ENCODE measurements around the gene ADARB2. TPM values are rescaled to one million over a fixed set of nuclear protein-coding genes. Genes with fewer than 3 reads are reported as not detected.

ADARB2 gene
- total RNA-seq, 1 experiment from 2014 or later, result not detected

DNA sequence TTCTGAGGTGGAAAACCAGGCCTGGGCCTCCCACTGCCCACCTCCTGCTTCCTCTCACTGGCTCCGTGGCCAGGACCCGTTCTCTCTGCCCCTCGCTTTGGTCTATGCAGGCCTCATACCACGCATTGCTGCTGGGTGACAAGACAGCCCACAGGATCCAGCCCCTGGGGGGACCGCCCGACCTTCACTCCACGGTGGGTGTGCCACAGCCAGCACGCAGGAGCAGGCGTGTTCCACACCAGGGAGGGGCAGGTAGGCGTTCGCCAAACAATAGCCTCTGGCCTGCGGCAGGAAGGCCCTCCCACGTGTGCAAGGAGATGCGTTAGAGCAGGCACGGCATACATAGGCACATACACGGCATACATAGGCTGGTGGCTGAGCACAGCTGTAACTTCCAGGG, 447.7 kb downstream of the ADARB2 start:
- no peak for DNase-seq (ENCODE audit: low spot score)
- in situ Hi-C loops (cut with HindIII; ENCODE audit: low sequenced_read_pairs), result no loop called here

DNA sequence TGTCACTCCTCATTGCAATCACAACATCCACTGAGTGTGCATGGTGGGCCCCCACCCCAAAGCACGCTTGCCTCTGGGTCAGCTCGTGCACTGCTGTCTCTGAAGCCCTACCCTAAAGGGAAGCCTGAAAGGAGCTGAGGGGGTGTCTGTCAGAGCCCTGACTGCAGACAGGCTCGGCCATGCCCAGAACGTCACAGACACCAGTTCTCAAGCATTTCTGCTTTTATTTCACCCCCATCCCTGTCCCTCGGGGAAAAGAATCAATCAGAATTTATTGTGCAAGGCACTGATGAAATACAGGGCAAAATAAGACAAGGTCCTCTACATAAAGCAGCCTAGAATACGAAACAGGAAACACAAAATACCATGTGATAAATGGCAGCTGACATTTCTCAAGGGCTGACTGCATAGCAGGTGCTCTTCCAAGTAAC, 449.3 kb downstream of the ADARB2 start:
- DNase-seq (ENCODE audit: low spot score), result no peak
- in situ Hi-C loops (cut with HindIII; ENCODE audit: low sequenced_read_pairs), result no loop called here

- in situ Hi-C loops (cut with HindIII; ENCODE audit: low sequenced_read_pairs), result no loop called here
Observed at GRCh38 chr10:1287487-1287886, 449.8 kb downstream of the ADARB2 start.

DNA sequence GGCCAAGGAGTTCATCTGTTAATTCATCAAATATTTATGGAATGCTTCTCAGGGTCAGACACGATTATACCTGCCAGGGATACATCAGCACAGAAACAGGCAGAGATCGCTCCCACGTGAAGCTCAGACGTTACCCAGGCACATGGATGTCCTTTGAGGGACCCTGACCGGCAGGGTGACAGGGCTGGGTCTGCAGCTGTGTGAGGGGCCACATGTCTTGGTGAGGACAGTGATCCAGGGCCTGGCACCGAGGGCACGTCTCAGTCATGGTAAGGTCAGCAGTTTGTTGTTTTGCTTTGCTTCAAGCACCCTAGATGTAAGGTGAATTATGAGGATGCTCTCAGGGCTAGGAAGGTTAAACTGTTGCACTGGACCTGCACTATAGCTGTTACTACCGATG, 453.2 kb downstream of the ADARB2 start:
- in situ Hi-C loops (cut with HindIII; ENCODE audit: low sequenced_read_pairs), result no loop called here
- no peak for DNase-seq (ENCODE audit: low spot score)

More at GRCh38 chr10:1287487-1287886, 449.8 kb downstream of the ADARB2 start:
- no peak for DNase-seq (ENCODE audit: low spot score)

- DNase-seq (ENCODE audit: low spot score), result no peak
Observed at GRCh38 chr10:1281405-1281782, 455.9 kb downstream of the ADARB2 start.

DNA sequence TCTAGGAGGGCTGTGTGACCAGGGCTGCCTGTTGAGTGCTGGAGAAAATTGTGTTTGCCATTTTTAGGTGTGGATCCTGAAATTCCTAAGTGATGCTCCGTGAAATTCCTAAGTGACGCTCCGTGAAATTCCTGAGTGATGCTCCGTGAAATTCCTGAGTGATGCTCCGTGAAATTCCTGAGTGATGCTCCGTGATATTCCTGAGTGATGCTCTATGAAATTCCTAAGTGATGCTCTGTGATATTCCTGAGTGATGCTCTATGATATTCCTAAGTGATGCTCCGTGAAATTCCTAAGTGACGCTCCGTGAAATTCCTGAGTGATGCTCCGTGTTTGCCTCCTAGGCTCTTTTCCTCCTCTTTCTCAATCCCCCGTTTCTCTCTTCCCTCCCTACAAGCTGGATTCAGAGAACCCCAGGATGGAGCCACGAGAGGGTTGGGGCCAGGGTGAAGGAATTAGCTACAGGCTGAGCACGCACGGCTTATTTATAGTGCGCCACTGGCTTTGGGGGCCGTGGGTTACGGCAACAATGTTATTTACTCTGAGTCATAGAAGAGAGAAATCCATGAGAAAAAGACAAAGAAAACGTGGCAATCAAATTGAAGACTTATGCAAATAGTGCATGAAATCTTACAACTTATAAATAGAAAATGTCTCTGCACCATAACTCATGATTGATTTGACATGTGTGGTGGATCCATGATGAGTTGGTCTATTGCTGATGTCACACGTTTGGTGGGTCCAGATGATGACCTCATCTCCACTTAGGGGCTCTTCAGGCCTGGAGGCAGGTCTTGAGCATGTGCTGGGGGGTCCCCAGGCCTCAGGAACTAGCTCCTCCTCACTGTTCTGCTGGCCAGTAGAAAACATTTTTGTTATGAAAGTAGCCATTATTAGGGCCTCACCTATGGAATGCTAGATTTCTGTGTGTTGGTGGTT, 456.6 kb downstream of the ADARB2 start:
- in situ Hi-C loops (cut with HindIII; ENCODE audit: low sequenced_read_pairs), result no loop called here
- DNase-seq (ENCODE audit: low spot score), result no peak

More at GRCh38 chr10:1281405-1281782, 455.9 kb downstream of the ADARB2 start:
- in situ Hi-C loops (cut with HindIII; ENCODE audit: low sequenced_read_pairs), result no loop called here

DNA sequence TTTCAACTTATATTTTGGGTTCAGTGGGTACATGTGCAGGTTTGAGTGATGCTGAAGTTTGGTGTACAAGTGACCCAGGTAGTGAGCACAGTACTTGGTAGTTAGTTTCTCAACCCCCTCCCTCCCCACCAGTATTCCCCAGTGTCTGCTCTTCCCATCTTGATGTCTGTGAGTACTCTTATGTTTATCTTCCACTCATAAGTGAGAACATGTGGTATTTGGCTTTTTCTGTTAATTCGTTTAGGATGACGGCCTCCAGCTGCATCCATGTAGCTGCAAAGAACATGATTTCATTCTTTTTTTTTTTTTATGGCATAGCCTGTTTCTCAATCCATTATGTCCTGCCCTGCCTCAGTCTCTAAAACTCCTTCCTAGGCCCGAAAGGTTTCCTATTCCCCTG, 459.0 kb downstream of the ADARB2 start:
- in situ Hi-C loops (cut with HindIII; ENCODE audit: low sequenced_read_pairs), result no loop called here
- no peak for DNase-seq (ENCODE audit: low spot score)

GRCh38 chr10:1274701-1275544, 462.4 kb downstream of the ADARB2 start:
- no peak for DNase-seq (ENCODE audit: low spot score)
- in situ Hi-C loops (cut with HindIII; ENCODE audit: low sequenced_read_pairs), result no loop called here

DNA sequence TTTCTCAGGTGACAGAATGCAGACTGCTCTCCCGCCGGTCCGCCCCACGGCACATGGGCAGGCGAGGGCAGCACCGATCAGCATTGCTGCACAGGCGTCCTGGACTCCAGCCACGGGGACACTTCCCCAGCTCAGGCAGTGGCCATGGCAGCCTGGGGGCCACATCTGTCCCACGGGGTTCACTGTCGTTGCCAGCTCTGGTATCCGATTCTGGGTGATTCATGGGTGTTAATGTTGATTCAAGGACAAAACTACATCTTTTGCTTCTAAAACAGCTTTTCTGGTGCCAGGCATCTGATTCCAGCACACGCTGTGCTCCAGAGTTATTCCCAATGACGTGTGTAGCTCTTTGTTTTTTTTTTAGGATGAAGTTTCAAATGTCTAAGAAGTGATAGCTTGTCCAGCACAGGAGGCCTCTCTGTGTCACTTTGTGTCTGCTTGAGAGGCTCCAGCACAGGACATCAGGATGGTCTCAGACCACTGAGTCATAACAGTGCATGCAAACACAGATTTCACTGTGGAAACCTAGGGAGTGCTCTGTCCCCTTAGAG, 463.1 kb downstream of the ADARB2 start:
- in situ Hi-C loops (cut with HindIII; ENCODE audit: low sequenced_read_pairs), result no loop called here
- no peak for DNase-seq (ENCODE audit: low spot score)

DNA sequence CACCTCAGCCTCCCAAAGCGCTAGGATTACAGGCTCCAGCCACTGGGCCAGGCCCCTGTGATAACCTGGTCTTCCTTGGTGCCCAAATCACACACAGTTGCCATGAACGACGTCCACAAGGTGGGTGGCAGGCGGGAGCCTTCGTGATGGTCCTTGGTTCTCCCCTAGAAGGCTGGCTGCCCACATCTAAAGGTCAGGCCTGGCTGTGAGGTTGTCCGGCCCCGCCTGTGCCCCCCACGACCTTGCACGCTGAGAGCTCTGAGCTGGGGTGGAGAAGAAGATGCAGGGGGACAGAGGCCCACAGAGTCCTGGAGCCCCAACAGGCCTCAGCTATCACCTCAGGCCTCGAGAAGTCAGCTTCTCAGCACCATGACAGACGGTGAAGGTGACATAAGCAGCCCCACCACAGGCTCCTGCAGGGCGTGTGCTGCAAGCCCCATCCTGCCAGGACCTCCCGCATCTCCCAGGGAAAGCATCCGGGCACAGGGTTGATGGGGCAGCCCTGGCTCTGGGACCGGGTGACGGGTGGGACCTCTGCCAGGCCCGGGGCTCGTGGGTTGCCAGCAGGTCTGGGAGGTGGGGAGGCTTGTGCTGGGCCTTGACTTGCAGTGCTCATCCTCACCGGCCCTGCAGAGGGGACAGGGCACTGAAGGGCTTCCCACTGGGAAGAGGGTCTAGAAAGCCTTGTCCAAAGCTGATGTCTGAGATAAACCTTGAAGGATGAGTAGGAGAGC, 463.8 kb downstream of the ADARB2 start:
- in situ Hi-C loops (cut with HindIII; ENCODE audit: low sequenced_read_pairs), result no loop called here
- DNase-seq (ENCODE audit: low spot score), result no peak

DNA sequence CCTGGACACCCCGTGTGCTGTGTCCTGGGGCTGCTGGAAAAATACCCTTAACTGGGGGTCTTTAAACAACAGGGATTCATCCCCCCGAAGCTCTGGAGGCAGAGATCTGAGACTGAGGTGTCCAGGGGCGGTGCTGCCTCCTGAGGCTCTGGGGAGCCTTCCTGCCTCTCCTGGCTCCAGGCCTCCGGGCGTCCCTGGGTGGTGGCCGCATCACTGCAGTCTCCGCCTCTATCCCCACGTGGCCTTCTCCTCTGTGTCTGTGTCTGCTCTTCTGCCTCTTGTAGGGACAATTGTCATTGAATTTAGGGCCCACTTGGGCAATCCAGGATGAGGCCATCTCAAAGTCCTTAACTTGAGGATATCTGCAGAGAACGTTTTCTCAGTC, 464.6 kb downstream of the ADARB2 start:
- no peak for DNase-seq (ENCODE audit: low spot score)
- in situ Hi-C loops (cut with HindIII; ENCODE audit: low sequenced_read_pairs), result no loop called here

DNA sequence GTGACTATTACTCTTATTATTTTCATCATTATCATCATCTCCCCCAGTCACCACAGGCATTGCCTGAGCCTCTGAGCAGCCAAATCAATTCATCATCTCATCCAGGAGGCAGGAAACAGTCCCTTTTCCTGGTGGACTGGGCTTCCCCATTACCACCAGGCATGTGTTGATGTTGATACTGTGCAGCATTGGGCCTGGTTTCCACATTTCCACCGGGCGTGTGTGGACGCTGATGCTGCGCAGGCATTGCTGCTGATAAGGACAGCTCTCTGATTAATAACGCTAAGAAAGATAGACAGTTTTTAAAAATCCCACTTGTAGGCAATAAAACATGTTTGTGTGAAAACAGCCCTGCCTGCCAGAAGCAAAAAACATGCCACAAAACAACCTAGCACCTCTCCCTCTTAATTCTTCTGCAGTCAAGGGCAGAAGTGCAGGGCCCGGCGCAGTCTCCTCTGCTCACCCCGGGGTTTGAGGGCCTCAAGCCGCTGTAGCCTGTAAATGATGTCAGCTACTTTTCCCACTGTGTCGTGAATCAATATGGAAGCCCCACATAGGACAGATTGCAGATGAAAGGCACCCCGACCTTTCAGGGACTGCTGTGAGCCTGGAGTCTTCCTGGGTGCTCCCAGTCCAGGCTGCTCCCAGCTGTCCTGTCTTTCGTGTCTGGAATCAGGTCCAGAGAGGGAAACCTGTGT, 465.1 kb downstream of the ADARB2 start:
- no peak for DNase-seq (ENCODE audit: low spot score)
- in situ Hi-C loops (cut with HindIII; ENCODE audit: low sequenced_read_pairs), result no loop called here

- in situ Hi-C loops (cut with HindIII; ENCODE audit: low sequenced_read_pairs), result no loop called here
- no peak for DNase-seq (ENCODE audit: low spot score)
Observed at GRCh38 chr10:1270906-1271305, 466.4 kb downstream of the ADARB2 start.

- DNase-seq (ENCODE audit: low spot score), result no peak
- in situ Hi-C loops (cut with HindIII; ENCODE audit: low sequenced_read_pairs), result no loop called here
Observed at GRCh38 chr10:1270490-1270889, 466.8 kb downstream of the ADARB2 start.

DNA sequence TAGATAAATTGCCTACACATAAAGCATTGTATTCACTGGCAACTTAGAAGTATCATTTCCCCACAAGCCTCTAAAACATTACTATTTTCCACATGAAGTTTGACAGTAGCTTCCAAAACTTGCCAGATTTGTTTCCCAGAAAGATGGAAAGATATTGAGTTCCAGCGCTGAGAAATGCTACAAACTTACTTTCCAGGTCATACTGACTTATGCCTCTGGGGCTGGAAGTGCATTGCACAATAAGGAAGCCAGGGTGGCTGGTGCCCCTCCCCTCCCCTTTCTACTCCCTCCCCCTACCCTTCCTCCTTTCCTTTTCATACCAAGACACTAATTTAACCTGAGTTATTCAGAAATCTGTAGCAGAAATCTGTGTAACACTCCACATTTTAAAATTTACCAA, 468.5 kb downstream of the ADARB2 start:
- in situ Hi-C loops (cut with HindIII; ENCODE audit: low sequenced_read_pairs), result no loop called here
- no peak for DNase-seq (ENCODE audit: low spot score)

DNA sequence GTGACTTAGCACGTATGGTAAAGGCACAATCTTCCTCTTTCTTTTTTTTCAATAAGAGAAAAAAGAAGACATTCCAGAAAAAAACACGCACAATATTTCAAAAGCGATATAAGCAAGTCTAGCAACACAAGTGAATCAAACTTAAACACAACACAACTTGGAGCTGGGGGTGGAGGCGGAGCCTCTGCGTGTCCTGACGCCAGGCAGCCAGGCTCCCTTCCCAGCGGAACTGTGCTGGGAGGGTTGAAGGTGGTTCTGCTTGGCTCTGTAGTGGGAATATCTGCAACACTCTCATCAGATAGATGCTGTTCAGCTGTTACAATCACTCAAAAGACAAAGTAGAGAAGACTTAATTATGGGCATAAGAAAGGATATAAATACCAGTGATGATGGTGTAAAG, 469.8 kb downstream of the ADARB2 start:
- in situ Hi-C loops (cut with HindIII; ENCODE audit: low sequenced_read_pairs), result no loop called here
- no peak for DNase-seq (ENCODE audit: low spot score)

DNA sequence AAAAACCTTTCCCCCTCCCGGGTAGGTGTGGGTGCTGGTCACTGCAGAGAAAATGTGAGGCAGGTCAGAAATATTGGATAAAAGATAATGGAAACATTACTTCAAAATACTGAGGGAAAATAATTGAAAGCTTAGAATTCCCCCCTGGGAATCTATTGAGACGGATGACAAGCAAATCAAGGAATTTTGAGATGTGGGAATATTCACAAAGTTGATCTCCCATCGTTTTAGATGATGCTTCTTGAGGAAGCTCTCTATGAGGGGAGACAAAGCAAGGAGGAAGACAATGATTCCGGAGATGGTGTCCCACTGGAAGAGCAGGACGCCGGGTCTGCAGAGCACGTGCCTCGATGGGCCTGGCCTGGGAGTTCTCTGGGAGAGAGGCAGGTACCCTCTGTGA, 470.2 kb downstream of the ADARB2 start:
- no peak for DNase-seq (ENCODE audit: low spot score)
- in situ Hi-C loops (cut with HindIII; ENCODE audit: low sequenced_read_pairs), result no loop called here

- no peak for DNase-seq (ENCODE audit: low spot score)
- in situ Hi-C loops (cut with HindIII; ENCODE audit: low sequenced_read_pairs), result no loop called here
Observed at GRCh38 chr10:1266033-1266802, 471.1 kb downstream of the ADARB2 start.
